K562 (cell line): ENCODE measurements around the gene WAS. TPM values are rescaled to one million over a fixed set of nuclear protein-coding genes. Genes with fewer than 3 reads are reported as not detected.
"Not testable (repeated sequence)": the region's sequence is repeated elsewhere in the genome, so short reads cannot be mapped to it uniquely, and the experiment has no call there.

Source experiments
- ATAC-seq: fragments of 200-7000 bp; cut with Tn5 transposase; 3 replicates; pipeline ENCODE4 v1.9.1; 2020; ENCODE audit warnings: moderate library complexity
- BruUV-seq: library from RNA; stranded (reverse); fragments of 400-500 nt; replicated peaks from 2 replicates; lab custom pipeline; 2021; lab: Mats Ljungman, UMichigan
- CTCF ChIA-PET: fragments of 300-600 bp; formaldehyde crosslinking; extraction: SDS; loops from one replicate; lab custom pipeline; 2021; ENCODE audit warnings: low intra/inter-chr PET ratio; lab: Yijun Ruan, JAX
- POLR2A ChIA-PET: fragments of 300-600, 350-650 bp; sonication (Branson Sonifier 250); formaldehyde crosslinking; extraction: SDS; loops from one replicate; lab custom pipeline; 2021; ENCODE audit warnings: antibody characterized with exemption, inconsistent platforms; lab: Yijun Ruan, JAX
- DNase-seq, 4 experiments: peaks; one replicate each; pipeline versions ENCODE4 v3.0.0 to v3.0.0-alpha.2; 2011 to 2018; ENCODE audit warnings: low spot score in 3 of 4, mixed read lengths in 3 of 4; ENCODE audit errors: extremely low read depth in 1 of 4
- FAIRE-seq: peaks from 2 replicates; lab custom pipeline; 2011; peaks lifted over from hg19 to GRCh38; lab: Jason Lieb, UNC
- H2AFZ ChIP-seq: 2 replicates; pipeline ENCODE4 v1.6.0; 2011; ENCODE audit warnings: low read depth, low read length, control low read depth, inconsistent platforms
- H3K27ac ChIP-seq: fragments of 200-600 bp; 3 replicates; pipeline ENCODE4 v1.8.0; 2011; ENCODE audit warnings: low read depth, mild to moderate bottlenecking, control low read depth, inconsistent platforms, low read length, moderate library complexity, mixed read lengths; ENCODE audit errors: extremely low read depth
- H3K27me3 ChIP-seq, 2 experiments: fragments of 300-600 bp in 1 of 2; 2 replicates in 1 of 2; 3 replicates in 1 of 2; pipeline versions ENCODE4 v1.6.0 to v1.8.0; 2011; ENCODE audit warnings: inconsistent platforms in 2 of 2, low read length in 2 of 2, mild to moderate bottlenecking in 1 of 2, mixed read lengths in 1 of 2, moderate library complexity in 1 of 2; ENCODE audit not compliant: control insufficient read depth in 2 of 2, insufficient read depth in 2 of 2
- H3K36me3 ChIP-seq: fragments of 300-600 bp; 3 replicates; pipeline ENCODE4 v1.8.0; 2011; ENCODE audit warnings: mild to moderate bottlenecking, low read length, inconsistent platforms; ENCODE audit not compliant: control insufficient read depth, insufficient read depth
- H3K4me1 ChIP-seq, 2 experiments: fragments of 200-600 bp in 1 of 2; replicated peaks in 1 of 2; 2 replicates in 1 of 2; 3 replicates in 1 of 2; pipeline versions ENCODE4 v1.5.1 to v1.8.0; 2011; ENCODE audit warnings: inconsistent platforms in 2 of 2, low read length in 2 of 2, mild to moderate bottlenecking in 1 of 2, mixed read lengths in 1 of 2, moderate library complexity in 1 of 2; ENCODE audit not compliant: control insufficient read depth in 2 of 2, insufficient read depth in 2 of 2
- H3K4me2 ChIP-seq: 2 replicates; pipeline ENCODE4 v1.6.1; 2011; ENCODE audit warnings: low read length, control low read depth, inconsistent platforms, mixed read lengths; ENCODE audit not compliant: insufficient read depth
- H3K4me3 ChIP-seq: fragments of 200-600 bp; sonication (generic), shearing (Covaris generic); 2 replicates; pipeline ENCODE4 v1.5.1; 2016; ENCODE audit warnings: control low read depth, inconsistent platforms
- H3K79me2 ChIP-seq: fragments of 200-600 bp; 3 replicates; pipeline ENCODE4 v1.8.0; 2011; ENCODE audit warnings: low read length, inconsistent platforms; ENCODE audit not compliant: control insufficient read depth, insufficient read depth
- H3K9ac ChIP-seq, 2 experiments: 2 replicates each; pipeline versions ENCODE4 v1.6.0 to v1.6.1; 2011; ENCODE audit warnings: low read depth in 2 of 2, low read length in 2 of 2, control low read depth in 1 of 2, inconsistent platforms in 1 of 2, mild to moderate bottlenecking in 1 of 2, mixed read lengths in 1 of 2; ENCODE audit not compliant: insufficient read depth in 1 of 2
- H3K9me1 ChIP-seq: one replicate; pipeline ENCODE4 v1.6.0; 2011; ENCODE audit warnings: inconsistent platforms, mild to moderate bottlenecking, low read length, moderate library complexity; ENCODE audit not compliant: control insufficient read depth, insufficient read depth
- H3K9me3 ChIP-seq: replicated peaks from 2 replicates; pipeline ENCODE4 v1.5.1; 2011; ENCODE audit warnings: low read depth, low read length, inconsistent platforms; ENCODE audit not compliant: control insufficient read depth, insufficient read depth
- H4K20me1 ChIP-seq: replicated peaks from 2 replicates; pipeline ENCODE4 v1.6.1; 2011; ENCODE audit warnings: low read length, inconsistent platforms, mixed read lengths; ENCODE audit not compliant: control insufficient read depth, insufficient read depth
- WGBS: fragments of 100-300 bp; shearing (Covaris generic); methylation state at CpG from one replicate; pipeline ENCODE4 v1.1.6; 2016; ENCODE audit warnings: low coverage, mixed read lengths; ENCODE audit not compliant: insufficient coverage; ENCODE audit errors: missing lambda C conversion rate; 5-methylcytosine and 5-hydroxymethylcytosine counted together
- in situ Hi-C: fragments of 300-500 bp; cut with MboI; formaldehyde crosslinking; loops from 4 replicates; pipeline ENCODE4 v1.15.0; 2018; ENCODE audit warnings: inconsistent platforms, mixed read lengths
- intact Hi-C: fragments of 100-400 bp; cut with micrococcal nuclease; formaldehyde crosslinking; loops from 2 replicates; pipeline ENCODE4 v1.14.2; 2022
- polyA plus RNA-seq, 8 experiments: library from polyadenylated mRNA; depleted of rRNA in 4 of 8; stranded (reverse) in 5 of 8; unstranded in 3 of 8; fragments of >200 nt; fragmentation: Nextera tagmentation in 2 of 8; fragmentation: Illumina TruSeq in 1 of 8; extraction: Ambion mirVana in 2 of 8; extraction: Trizol in 1 of 8; gene quantifications; 2 replicates each; pipeline versions ENCODE4 v1.2.1 to v1.2.3, GENCODE V29; 2011 to 2014; ENCODE audit warnings: inconsistent platforms in 1 of 8, missing spikeins in 1 of 8
- total RNA-seq, 7 experiments: library from RNA; depleted of rRNA in 6 of 7; stranded (reverse); fragments of >200 nt in 6 of 7; fragmentation: Illumina TruSeq in 2 of 7; extraction: Trizol in 2 of 7; gene quantifications; 2 replicates each; pipeline versions ENCODE4 v1.2.1 to v1.2.3, GENCODE V29; 2011 to 2021; ENCODE audit warnings: low replicate concordance in 1 of 7
- TF ChIP-seq, protein P1 (sequence below), 2 experiments: fragments of 450-650 bp in 1 of 2; sonication (generic) in 1 of 2; formaldehyde crosslinking in 1 of 2; IDR thresholded peaks in 1 of 2; conservative IDR thresholded peaks in 1 of 2; 2 replicates each; pipeline versions ENCODE4 v1.6.1 to v1.8.1; 2016 to 2023; ENCODE audit warnings: mild to moderate bottlenecking in 2 of 2, moderate library complexity in 2 of 2, inconsistent platforms in 1 of 2, missing genetic modification reagents in 1 of 2

Gene WAS
- total and polyA plus RNA-seq, 9 of the 15 experiments (the other 6 are each of a cell fraction or from before 2014, with no cell fraction given), result 0.11 to 16.1 (median 3.8) TPM

DNA sequence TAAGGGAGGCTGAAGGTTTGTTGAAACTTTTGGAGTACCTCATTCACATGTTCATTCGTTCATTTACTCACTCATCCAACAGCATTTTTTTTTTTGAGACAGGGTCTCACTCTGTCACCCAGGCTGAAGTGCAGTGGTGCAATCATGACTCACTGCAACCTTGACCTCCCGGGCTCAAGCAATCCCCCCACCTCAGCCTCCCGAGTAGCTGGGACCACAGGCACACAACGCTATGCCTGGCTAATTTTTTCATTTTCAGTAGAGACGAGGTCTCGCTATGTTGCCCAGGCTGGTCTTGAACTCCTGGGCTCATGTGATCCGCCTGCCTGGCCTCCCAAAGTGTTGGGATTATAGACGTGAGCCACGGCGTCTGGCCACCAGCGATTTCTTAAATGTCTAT lies 15.4 kb upstream of the WAS start:
- H4K20me1 ChIP-seq, intact Hi-C loops, in situ Hi-C loops, BruUV-seq, ATAC-seq, DNase-seq, H3K79me2 ChIP-seq, H3K27ac ChIP-seq, H3K9me1 ChIP-seq, H3K9ac ChIP-seq, H2AFZ ChIP-seq, H3K27me3 ChIP-seq, H3K4me1 ChIP-seq, CTCF ChIA-PET, H3K9me3 ChIP-seq, H3K4me3 ChIP-seq, H3K36me3 ChIP-seq, H3K4me2 ChIP-seq, FAIRE-seq: not testable (repeated sequence)
- POLR2A ChIA-PET, result interaction anchor here (0.9 kb wide), 1 partner anchor 422 kb away, joined by 4 read pairs; no protein-coding TSS in a partner anchor
- TF ChIP-seq, protein P1, sequence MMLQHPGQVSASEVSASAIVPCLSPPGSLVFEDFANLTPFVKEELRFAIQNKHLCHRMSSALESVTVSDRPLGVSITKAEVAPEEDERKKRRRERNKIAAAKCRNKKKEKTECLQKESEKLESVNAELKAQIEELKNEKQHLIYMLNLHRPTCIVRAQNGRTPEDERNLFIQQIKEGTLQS (IDR thresholded peaks at IDR 0.05), result 0 out of 2 replicates have a peak, but pooled peaks have one; percentile 11
- TF ChIP-seq, protein P1 (CRISPR knock-in tag; conservative IDR thresholded peaks at IDR 0.05), result not testable (repeated sequence)
- 60% methylated on average over 7 of the region's 11 CpGs for WGBS
